Measurements from ENCODE around the gene ATP10A.

- TF ChIP-seq CTCF (IDR thresholded peaks at IDR 0.05) (no peak), POLR2A (IDR thresholded peaks at IDR 0.05) (no peak), EP300 (IDR thresholded peaks at IDR 0.05) (no peak)
Measured at GRCh38 chr15:25712961-25713355, 150.2 kb downstream of the ATP10A start.
